ENCODE measurements around the gene PTAR1. TPM values are rescaled to one million over a fixed set of nuclear protein-coding genes. Genes with fewer than 3 reads are reported as not detected.
A peak's percentile ranks its signal among the peaks of the same experiment; 100 is the strongest.

The PTAR1 gene
- total RNA-seq, 1 experiment from 2014 or later: 22.9 TPM

DNA sequence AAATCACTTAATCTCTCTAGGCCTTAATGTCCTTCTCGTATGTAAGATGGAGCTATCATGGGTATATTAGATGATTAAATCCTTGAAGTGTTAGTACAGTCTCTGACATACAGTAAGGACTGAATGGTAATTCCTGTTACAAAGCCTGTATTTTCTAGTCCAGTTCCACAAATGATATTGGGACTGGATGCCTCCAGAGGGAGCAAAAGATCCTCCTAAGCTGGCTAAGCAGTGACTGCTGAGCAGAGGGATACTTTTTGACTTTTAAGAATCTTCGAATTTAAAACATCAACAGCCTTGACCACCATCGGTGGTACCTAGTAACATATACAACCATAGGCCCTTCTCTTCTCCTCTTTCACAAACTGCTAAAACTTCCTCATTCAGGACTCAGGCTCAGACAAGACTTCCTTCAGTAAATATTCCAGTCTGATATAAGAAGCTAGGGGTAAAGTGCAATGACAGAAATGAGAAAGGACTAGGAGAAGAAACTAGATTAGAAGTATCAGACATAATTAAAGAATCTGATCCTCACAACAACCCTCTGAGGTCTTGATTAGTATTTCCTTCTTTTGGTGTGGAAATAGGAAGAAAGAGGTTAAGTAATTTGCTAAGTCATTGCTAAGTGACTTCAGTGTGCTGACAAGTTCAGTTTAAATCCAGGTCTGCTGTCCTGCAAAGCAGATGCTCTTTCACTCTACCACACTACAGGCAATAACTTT lies 13.9 kb downstream of the PTAR1 start:
- no peak overlapping the region for H3K9ac ChIP-seq (ENCODE audit: low read length)
- ATAC-seq: no peak; the same call in 1 of the 2 replicates
- no peaks in the 10 kb centered on the region for H3K4me1 ChIP-seq (ENCODE audit: insufficient read depth, low read length)
- DNase-seq: peak; percentile 4
- ChIA-PET POLR2A (ENCODE audit: unreplicated experiment) (no interaction called here), CTCF (no interaction called here)
- intact Hi-C loops (cut with micrococcal nuclease): loop anchor here (1.0 kb wide), 1 partner anchor 132 kb away; no protein-coding TSS in a partner anchor
- no peak overlapping the region for H3K4me2 ChIP-seq (ENCODE audit: low read length)
- H3K27ac ChIP-seq (ENCODE audit: low read length): no peak overlapping the region
- TF ChIP-seq EZH2 (IDR thresholded peaks at IDR 0.05; ENCODE audit: low read length, unreplicated experiment) (no peak), CTCF (conservative IDR thresholded peaks at IDR 0.05; ENCODE audit: low read depth, low read length) (peak; percentile 28; the same call in 1 of the 2 replicates)
- H3K79me2 ChIP-seq (ENCODE audit: low read length): no peaks in the 10 kb centered on the region; the same call in 1 of the 2 replicates
- no peaks in the 10 kb centered on the region for H3F3A ChIP-seq (ENCODE audit: low read length, unreplicated experiment)
- no peaks in the 10 kb centered on the region for H3K9me3 ChIP-seq (ENCODE audit: low read length)
- BruUV-seq (replicated peaks): no TSS peak
- no peaks in the 10 kb centered on the region for H3K27me3 ChIP-seq (ENCODE audit: low read length)
- H3K36me3 ChIP-seq (ENCODE audit: low read depth, low read length): no peaks in the 10 kb centered on the region; the same call in none of the 2 replicates
- H3K4me3 ChIP-seq (ENCODE audit: low read length): no peak overlapping the region
- no peaks in the 10 kb centered on the region for H3K9me2 ChIP-seq (replicated peaks; ENCODE audit: low read length)
- H2AFZ ChIP-seq (ENCODE audit: low read length): no peak overlapping the region
- no peaks in the 10 kb centered on the region for H4K20me1 ChIP-seq (ENCODE audit: low read length)

DNA sequence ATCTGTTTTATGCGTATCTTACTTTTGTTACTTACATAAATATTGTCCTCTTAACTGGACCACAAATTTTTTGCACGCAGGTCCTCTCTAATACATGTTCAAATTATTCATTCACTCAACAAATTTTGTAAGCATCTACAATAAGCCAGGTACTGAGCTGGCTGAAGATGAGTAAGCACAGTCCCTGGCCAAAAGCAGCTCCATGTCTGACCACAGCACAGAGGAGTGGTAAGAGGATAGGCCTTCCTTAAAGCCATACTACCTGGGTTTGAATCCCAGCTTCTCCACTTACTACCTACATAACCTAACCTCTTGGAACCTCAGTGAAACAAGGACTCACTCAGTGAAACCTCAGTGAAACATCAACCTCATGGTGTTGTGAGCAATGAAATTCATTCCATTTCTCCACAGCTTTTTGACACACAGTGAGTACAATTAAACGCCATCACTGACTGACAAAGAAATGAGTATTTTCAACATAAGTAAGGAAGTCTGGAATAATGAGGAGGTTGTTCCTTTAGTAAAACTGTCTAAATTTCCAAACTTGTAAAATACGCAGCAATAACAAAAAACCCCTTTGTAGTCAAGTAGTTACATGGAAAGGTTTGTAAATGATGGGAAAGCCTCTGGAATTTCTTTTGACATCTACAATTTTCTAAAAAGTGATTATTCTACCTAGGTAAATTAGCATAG lies 15.0 kb downstream of the PTAR1 start:
- Histone ChIP-seq H3K9ac (ENCODE audit: low read length) (no peak overlapping the region), H3K36me3 (ENCODE audit: low read depth, low read length) (no peaks in the 10 kb centered on the region; the same call in none of the 2 replicates), H3K4me1 (ENCODE audit: insufficient read depth, low read length) (no peaks in the 10 kb centered on the region), H3K27ac (ENCODE audit: low read length) (no peak overlapping the region), H3K9me3 (ENCODE audit: low read length) (no peaks in the 10 kb centered on the region), H3K4me3 (ENCODE audit: low read length) (no peak overlapping the region), H3K4me2 (ENCODE audit: low read length) (no peak overlapping the region), H3F3A (ENCODE audit: low read length, unreplicated experiment) (no peaks in the 10 kb centered on the region), H3K79me2 (ENCODE audit: low read length) (no peaks in the 10 kb centered on the region; the same call in 1 of the 2 replicates), H3K9me2 (replicated peaks; ENCODE audit: low read length) (no peaks in the 10 kb centered on the region), H3K27me3 (ENCODE audit: low read length) (no peaks in the 10 kb centered on the region), H4K20me1 (ENCODE audit: low read length) (no peaks in the 10 kb centered on the region), H2AFZ (ENCODE audit: low read length) (no peak overlapping the region)
- TF ChIP-seq EZH2 (IDR thresholded peaks at IDR 0.05; ENCODE audit: low read length, unreplicated experiment): no peak
- TF ChIP-seq EZH2phosphoT487 (IDR thresholded peaks at IDR 0.05; ENCODE audit: borderline replicate concordance, low read length): no peak
- no peak for TF ChIP-seq CTCF (conservative IDR thresholded peaks at IDR 0.05; ENCODE audit: low read depth, low read length)
- intact Hi-C loops (cut with micrococcal nuclease): loop anchor here (1.0 kb wide), 1 partner anchor 133 kb away; no protein-coding TSS in a partner anchor
- ATAC-seq (no peak), DNase-seq (peak; percentile 2)
- BruUV-seq (replicated peaks): no TSS peak
- POLR2A ChIA-PET (ENCODE audit: unreplicated experiment): no interaction called here
- CTCF ChIA-PET: no interaction called here

- H3F3A ChIP-seq (ENCODE audit: low read length, unreplicated experiment): no peaks in the 10 kb centered on the region
- no peaks in the 10 kb centered on the region for H3K9me2 ChIP-seq (replicated peaks; ENCODE audit: low read length)
- no TSS peak for BruUV-seq (replicated peaks)
- H3K79me2 ChIP-seq (ENCODE audit: low read length): no peaks in the 10 kb centered on the region; the same call in 1 of the 2 replicates
- H3K4me1 ChIP-seq (ENCODE audit: insufficient read depth, low read length): no peaks in the 10 kb centered on the region
- DNase-seq (no peak), ATAC-seq (no peak)
- no peak overlapping the region for H2AFZ ChIP-seq (ENCODE audit: low read length)
- POLR2A ChIA-PET (ENCODE audit: unreplicated experiment): no interaction called here
- no peak overlapping the region for H3K27ac ChIP-seq (ENCODE audit: low read length)
- no peaks in the 10 kb centered on the region for H3K27me3 ChIP-seq (ENCODE audit: low read length)
- H3K36me3 ChIP-seq (ENCODE audit: low read depth, low read length): no peaks in the 10 kb centered on the region; the same call in none of the 2 replicates
- no peak overlapping the region for H3K4me2 ChIP-seq (ENCODE audit: low read length)
- H3K9me3 ChIP-seq (ENCODE audit: low read length): no peaks in the 10 kb centered on the region
- H3K4me3 ChIP-seq (ENCODE audit: low read length): no peak overlapping the region
- TF ChIP-seq EZH2 (IDR thresholded peaks at IDR 0.05; ENCODE audit: low read length, unreplicated experiment): no peak
- intact Hi-C loops (cut with micrococcal nuclease): no loop called here
- CTCF ChIA-PET: no interaction called here
- no peak overlapping the region for H3K9ac ChIP-seq (ENCODE audit: low read length)
- H4K20me1 ChIP-seq (ENCODE audit: low read length): no peaks in the 10 kb centered on the region
Observed at GRCh38 chr9:69743930-69744329, 15.9 kb downstream of the PTAR1 start.

Measured in PC-3 (cell line).